SK-N-MC (cell line): ENCODE measurements around the gene TNP2.

Experiments
- EZH2 ChIP-seq: fragments of 200-600 bp; sonication (generic); IDR thresholded peaks from one replicate; pipeline ENCODE4 v1.6.1; 2017; ENCODE audit warnings: antibody characterized with exemption
- POLR2AphosphoS5 ChIP-seq: IDR thresholded peaks from 2 replicates; pipeline ENCODE4 v1.6.1; 2012; ENCODE audit warnings: mild to moderate bottlenecking, low read depth, low read length, borderline replicate concordance

DNA sequence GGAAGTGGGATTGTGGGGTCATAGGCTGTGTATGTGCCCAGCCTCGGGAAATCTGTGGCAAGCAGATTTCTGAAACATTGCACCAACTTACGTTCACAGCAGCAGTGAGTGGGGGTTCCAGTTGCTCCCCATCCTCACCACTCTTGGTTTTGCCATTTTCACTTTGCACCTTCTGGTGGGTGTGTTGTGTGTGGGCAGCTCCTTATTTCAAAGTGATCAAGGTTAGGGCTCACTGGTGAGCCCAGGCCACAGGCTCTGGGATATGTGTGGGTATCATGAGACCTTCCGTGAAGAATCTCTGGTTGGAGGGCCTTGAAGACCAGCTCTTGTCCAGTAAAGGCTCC lies 41.5 kb upstream of the TNP2 start:
- TF ChIP-seq EZH2 (no peak), POLR2AphosphoS5 (no peak)
